ENCODE results near the gene UNC5B.

Gene UNC5B

DNA sequence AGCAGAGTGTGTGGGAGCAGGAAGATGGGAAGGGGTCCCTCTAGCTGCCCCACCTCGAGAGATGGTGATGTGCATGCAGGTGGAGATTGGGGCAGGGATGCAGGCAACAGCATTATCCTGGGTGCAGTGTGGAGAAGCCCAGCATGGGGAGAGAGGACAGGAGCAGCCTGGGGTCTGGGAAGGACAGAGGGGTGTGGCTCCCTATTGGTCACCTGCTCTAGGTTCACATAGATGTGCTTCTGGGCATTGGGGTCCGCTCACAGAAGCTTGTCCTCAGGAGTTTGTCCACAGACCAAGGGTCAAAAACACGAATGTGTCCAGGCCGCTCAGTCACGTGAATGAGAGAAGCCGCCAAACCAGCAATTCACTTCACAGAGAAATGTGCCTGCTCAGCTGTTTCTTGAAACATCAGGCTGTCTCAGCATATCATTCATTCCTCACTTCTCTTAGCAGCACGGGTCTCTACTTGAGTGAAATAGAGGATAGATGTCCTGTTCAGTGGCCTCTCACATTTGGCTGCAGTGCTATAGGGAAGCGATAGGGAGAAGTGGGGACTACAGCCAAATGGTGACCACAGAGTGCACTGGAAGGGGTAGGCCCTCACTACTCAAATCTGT lies 95.2 kb downstream of the UNC5B start:
- no peak for FAIRE-seq
- DNase-seq (ENCODE audit: insufficient read length, low spot score), result no peak
- TF ChIP-seq POLR2A (IDR thresholded peaks at IDR 0.05; ENCODE audit: low read depth, low read length), result no peak
- no peak for TF ChIP-seq PAX5 (IDR thresholded peaks at IDR 0.05; ENCODE audit: insufficient read depth, low read length, severe bottlenecking)
- TF ChIP-seq SPI1 (IDR thresholded peaks at IDR 0.05; ENCODE audit: low read depth, low read length), result no peak
- TF ChIP-seq POU2F2 (IDR thresholded peaks at IDR 0.05; ENCODE audit: low read depth, low read length), result no peak
- no peak for TF ChIP-seq POLR2AphosphoS5 (IDR thresholded peaks at IDR 0.05; ENCODE audit: low read depth, low read length)
- no peak for TF ChIP-seq TAF1 (IDR thresholded peaks at IDR 0.05; ENCODE audit: low read depth, low read length)

DNA sequence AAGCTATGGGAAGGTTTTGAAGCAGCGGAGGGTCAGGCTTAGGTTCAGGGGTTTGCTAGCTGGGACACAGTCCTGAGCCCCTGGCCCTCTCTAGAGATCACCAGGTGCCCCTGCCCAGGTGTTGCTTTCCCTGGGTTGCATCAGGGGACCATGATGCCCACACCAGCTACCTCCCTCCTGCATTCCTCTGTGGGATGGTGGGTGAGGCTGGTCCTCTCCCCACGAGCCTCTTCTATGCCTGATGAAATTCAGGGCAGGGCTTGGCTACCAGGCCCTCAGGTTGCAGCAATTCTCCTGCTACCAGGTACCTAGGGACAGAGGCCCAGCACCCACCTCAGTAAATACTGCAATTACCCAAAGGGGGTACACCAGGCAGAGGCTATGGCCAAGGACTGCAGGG lies 95.9 kb downstream of the UNC5B start:
- no peak for FAIRE-seq
- no peak for TF ChIP-seq PAX5 (IDR thresholded peaks at IDR 0.05; ENCODE audit: insufficient read depth, low read length, severe bottlenecking)
- TF ChIP-seq SPI1 (IDR thresholded peaks at IDR 0.05; ENCODE audit: low read depth, low read length), result no peak
- no peak for TF ChIP-seq TAF1 (IDR thresholded peaks at IDR 0.05; ENCODE audit: low read depth, low read length)
- TF ChIP-seq POU2F2 (IDR thresholded peaks at IDR 0.05; ENCODE audit: low read depth, low read length), result no peak
- TF ChIP-seq POLR2AphosphoS5 (IDR thresholded peaks at IDR 0.05; ENCODE audit: low read depth, low read length), result no peak
- TF ChIP-seq POLR2A (IDR thresholded peaks at IDR 0.05; ENCODE audit: low read depth, low read length), result no peak
- no peak for DNase-seq (ENCODE audit: insufficient read length, low spot score)

- no peak for FAIRE-seq
- no peak for DNase-seq (ENCODE audit: insufficient read length, low spot score)
- TF ChIP-seq PAX5 (IDR thresholded peaks at IDR 0.05; ENCODE audit: insufficient read depth, low read length, severe bottlenecking), result no peak
- TF ChIP-seq TAF1 (IDR thresholded peaks at IDR 0.05; ENCODE audit: low read depth, low read length), result no peak
- TF ChIP-seq POLR2A (IDR thresholded peaks at IDR 0.05; ENCODE audit: low read depth, low read length), result no peak
- TF ChIP-seq POLR2AphosphoS5 (IDR thresholded peaks at IDR 0.05; ENCODE audit: low read depth, low read length), result no peak
- TF ChIP-seq SPI1 (IDR thresholded peaks at IDR 0.05; ENCODE audit: low read depth, low read length), result no peak
- no peak for TF ChIP-seq POU2F2 (IDR thresholded peaks at IDR 0.05; ENCODE audit: low read depth, low read length)
Measured at GRCh38 chr10:71308985-71309384, 96.6 kb downstream of the UNC5B start.

GRCh38 chr10:71309919-71310318 lies 97.5 kb downstream of the UNC5B start:
- DNase-seq (ENCODE audit: insufficient read length, low spot score), result no peak
- no peak for TF ChIP-seq POLR2A (IDR thresholded peaks at IDR 0.05; ENCODE audit: low read depth, low read length)
- TF ChIP-seq SPI1 (IDR thresholded peaks at IDR 0.05; ENCODE audit: low read depth, low read length), result peak; percentile 87
- FAIRE-seq, result no peak

- TF ChIP-seq TAF1 (IDR thresholded peaks at IDR 0.05; ENCODE audit: low read depth, low read length) (no peak), POU2F2 (IDR thresholded peaks at IDR 0.05; ENCODE audit: low read depth, low read length) (no peak), SPI1 (IDR thresholded peaks at IDR 0.05; ENCODE audit: low read depth, low read length) (no peak), POLR2AphosphoS5 (IDR thresholded peaks at IDR 0.05; ENCODE audit: low read depth, low read length) (no peak), POLR2A (IDR thresholded peaks at IDR 0.05; ENCODE audit: low read depth, low read length) (no peak), PAX5 (IDR thresholded peaks at IDR 0.05; ENCODE audit: insufficient read depth, low read length, severe bottlenecking) (no peak)
- no peak for DNase-seq (ENCODE audit: insufficient read length, low spot score)
- FAIRE-seq, result no peak
Measured at GRCh38 chr10:71312220-71312619, 99.8 kb downstream of the UNC5B start.

DNA sequence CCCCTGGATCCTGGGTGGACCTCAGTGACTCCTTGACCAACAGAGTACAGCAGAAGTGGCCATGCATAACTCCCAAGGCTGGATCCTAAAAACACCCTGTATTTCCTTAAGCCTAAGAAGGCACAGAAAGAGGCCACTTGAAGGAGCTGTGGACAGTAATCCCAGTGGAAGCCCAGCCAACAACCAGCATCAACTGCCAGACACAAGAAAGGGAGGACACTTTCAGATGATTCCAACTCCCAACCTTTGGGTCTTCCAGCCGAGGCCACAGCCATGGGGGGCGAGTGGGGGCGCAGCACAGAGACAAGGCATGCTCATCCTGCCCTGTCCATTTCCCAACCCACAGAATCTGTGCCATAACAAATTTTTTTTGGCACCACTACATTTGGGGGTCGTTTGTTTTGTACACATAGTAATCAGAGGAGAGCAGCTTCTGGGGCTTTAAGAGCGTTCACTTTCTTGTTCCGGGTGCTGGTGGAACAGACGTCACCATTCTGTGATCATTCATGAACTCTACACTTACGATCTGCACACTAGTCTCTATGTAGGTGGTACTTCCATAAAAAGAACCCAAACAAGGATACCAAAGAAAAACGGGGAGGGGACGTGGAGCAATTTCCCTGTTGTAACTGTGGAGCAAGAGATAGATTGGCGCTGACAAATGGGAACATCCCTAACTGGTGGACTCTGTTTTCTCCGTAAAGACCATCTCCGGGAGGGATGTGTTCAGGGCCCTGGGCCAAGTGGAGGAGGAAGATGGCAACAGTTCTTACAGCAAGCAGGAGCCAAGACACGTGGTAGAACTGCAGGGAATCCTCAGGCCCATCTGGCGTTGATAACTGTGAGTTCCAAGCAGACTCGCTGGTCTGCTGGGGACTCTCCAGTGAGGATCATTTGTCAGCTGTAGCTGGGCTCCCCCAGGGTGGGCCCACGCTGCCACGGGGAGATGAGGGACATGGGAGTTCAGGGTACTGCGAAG lies 100.7 kb downstream of the UNC5B start:
- DNase-seq (ENCODE audit: insufficient read length, low spot score), result no peak

DNA sequence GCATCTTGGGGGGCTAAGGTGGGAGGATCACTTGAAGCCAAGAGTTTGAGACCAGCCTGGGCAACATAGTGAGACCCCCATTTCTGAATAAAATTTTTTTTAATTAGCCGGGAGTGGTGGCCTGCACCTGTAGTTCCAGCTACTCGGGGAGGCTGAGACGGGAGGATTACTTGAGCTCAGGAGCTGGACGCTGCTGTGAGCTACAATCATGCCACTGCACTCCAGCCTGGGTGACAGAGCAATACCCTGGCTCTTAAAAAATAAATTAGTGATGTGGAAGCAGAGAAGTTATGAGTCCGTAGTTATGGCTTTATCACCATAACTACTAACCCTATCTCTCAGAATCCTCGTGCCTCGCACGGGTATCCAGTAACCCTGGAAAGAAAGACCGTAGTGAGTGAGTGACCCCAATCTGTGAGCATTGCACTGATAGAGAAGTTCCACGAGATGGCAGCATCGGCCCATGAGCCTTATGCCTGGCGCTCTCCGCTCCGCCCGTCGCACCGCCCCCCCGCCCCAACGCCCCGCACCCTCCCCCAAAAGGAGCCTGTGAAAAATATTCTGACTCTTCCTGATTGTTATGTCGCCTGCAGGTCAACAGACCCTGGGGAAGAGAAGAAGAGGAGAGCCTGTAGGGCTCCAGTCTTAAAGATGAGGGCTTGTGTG lies 101.8 kb downstream of the UNC5B start:
- FAIRE-seq, result peak; percentile 67
- no peak for TF ChIP-seq POLR2AphosphoS5 (IDR thresholded peaks at IDR 0.05; ENCODE audit: low read depth, low read length)
- no peak for TF ChIP-seq PAX5 (IDR thresholded peaks at IDR 0.05; ENCODE audit: insufficient read depth, low read length, severe bottlenecking)
- no peak for TF ChIP-seq TAF1 (IDR thresholded peaks at IDR 0.05; ENCODE audit: low read depth, low read length)
- TF ChIP-seq SPI1 (IDR thresholded peaks at IDR 0.05; ENCODE audit: low read depth, low read length), result no peak
- no peak for TF ChIP-seq POU2F2 (IDR thresholded peaks at IDR 0.05; ENCODE audit: low read depth, low read length)
- no peak for TF ChIP-seq POLR2A (IDR thresholded peaks at IDR 0.05; ENCODE audit: low read depth, low read length)
- DNase-seq (ENCODE audit: insufficient read length, low spot score), result peak; percentile 61

More for the DNA sequence above, 100.7 kb downstream of the UNC5B start:
- TF ChIP-seq PAX5 (IDR thresholded peaks at IDR 0.05; ENCODE audit: insufficient read depth, low read length, severe bottlenecking) (no peak), POU2F2 (IDR thresholded peaks at IDR 0.05; ENCODE audit: low read depth, low read length) (no peak), SPI1 (IDR thresholded peaks at IDR 0.05; ENCODE audit: low read depth, low read length) (no peak), POLR2AphosphoS5 (IDR thresholded peaks at IDR 0.05; ENCODE audit: low read depth, low read length) (no peak), POLR2A (IDR thresholded peaks at IDR 0.05; ENCODE audit: low read depth, low read length) (no peak), TAF1 (IDR thresholded peaks at IDR 0.05; ENCODE audit: low read depth, low read length) (no peak)
- no peak for FAIRE-seq

GRCh38 chr10:71314694-71315225 lies 102.4 kb downstream of the UNC5B start:
- no peak for TF ChIP-seq PAX5 (IDR thresholded peaks at IDR 0.05; ENCODE audit: insufficient read depth, low read length, severe bottlenecking)
- no peak for TF ChIP-seq SPI1 (IDR thresholded peaks at IDR 0.05; ENCODE audit: low read depth, low read length)
- no peak for DNase-seq (ENCODE audit: insufficient read length, low spot score)
- no peak for FAIRE-seq
